ENCODE data around the gene HEBP1. TPM values are rescaled to one million over a fixed set of nuclear protein-coding genes. Genes with fewer than 3 reads are reported as not detected.

The HEBP1 gene
- total RNA-seq, 2 donors from 2014 or later: 30.0 to 40.3 TPM

- DNase-seq (ENCODE audit: low spot score): no peak
- 89% methylated on average over 4 of the region's 4 CpGs for WGBS
- Histone ChIP-seq H3K27ac (no peak overlapping the region), H3K9me3 (no peaks in the 10 kb centered on the region), H3K36me3 (no peaks in the 10 kb centered on the region), H3K27me3 (replicated peaks; ENCODE audit: insufficient read depth) (no peaks in the 10 kb centered on the region), H3K4me3 (no peak overlapping the region), H3K4me1 (replicated peaks) (no peaks in the 10 kb centered on the region)
- intact Hi-C loops (cut with DNase I): no loop called here
- no peak for TF ChIP-seq POLR2AphosphoS5 (IDR thresholded peaks at IDR 0.05)
- TF ChIP-seq POLR2A (IDR thresholded peaks at IDR 0.05): no peak
- TF ChIP-seq, protein P1, sequence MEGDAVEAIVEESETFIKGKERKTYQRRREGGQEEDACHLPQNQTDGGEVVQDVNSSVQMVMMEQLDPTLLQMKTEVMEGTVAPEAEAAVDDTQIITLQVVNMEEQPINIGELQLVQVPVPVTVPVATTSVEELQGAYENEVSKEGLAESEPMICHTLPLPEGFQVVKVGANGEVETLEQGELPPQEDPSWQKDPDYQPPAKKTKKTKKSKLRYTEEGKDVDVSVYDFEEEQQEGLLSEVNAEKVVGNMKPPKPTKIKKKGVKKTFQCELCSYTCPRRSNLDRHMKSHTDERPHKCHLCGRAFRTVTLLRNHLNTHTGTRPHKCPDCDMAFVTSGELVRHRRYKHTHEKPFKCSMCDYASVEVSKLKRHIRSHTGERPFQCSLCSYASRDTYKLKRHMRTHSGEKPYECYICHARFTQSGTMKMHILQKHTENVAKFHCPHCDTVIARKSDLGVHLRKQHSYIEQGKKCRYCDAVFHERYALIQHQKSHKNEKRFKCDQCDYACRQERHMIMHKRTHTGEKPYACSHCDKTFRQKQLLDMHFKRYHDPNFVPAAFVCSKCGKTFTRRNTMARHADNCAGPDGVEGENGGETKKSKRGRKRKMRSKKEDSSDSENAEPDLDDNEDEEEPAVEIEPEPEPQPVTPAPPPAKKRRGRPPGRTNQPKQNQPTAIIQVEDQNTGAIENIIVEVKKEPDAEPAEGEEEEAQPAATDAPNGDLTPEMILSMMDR (IDR thresholded peaks at IDR 0.05): no peak
Observed at GRCh38 chr12:12964255-12964654, 35.8 kb downstream of the HEBP1 start.

DNA sequence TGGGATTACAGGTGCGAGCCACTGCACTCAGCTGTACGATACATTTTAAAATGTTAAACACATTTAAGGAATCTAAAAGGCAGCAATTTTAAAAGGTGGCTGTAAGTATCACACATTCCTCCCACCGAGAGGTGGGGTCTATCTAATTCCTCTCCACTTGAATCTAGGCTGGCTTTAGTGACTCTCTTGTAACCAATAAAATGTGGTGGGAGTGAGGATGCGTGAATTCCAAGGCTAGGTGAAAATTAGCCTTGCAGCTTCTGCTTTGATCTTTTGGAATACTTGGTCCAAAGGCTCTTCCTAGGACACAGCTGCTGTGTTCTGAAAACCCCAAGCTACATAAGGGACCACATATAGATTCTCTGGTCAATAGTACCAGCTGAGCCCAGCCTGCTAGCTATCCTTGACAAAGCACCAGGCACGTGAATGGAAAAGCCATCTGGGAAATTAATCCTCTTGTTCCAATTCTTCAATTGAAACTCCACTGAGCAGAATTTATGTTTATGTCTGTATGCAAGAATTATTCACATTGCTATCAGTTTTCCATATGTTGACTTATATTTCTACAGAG lies 39.3 kb downstream of the HEBP1 start:
- DNase-seq (ENCODE audit: low spot score): no peak
- intact Hi-C loops (cut with DNase I): no loop called here
- Histone ChIP-seq H3K9me3 (no peaks in the 10 kb centered on the region), H3K36me3 (no peaks in the 10 kb centered on the region), H3K27me3 (replicated peaks; ENCODE audit: insufficient read depth) (no peaks in the 10 kb centered on the region), H3K4me3 (no peak overlapping the region), H3K4me1 (replicated peaks) (no peaks in the 10 kb centered on the region), H3K27ac (no peak overlapping the region)
- 88% methylated on average over 5 of the region's 5 CpGs for WGBS
- TF ChIP-seq POLR2A (IDR thresholded peaks at IDR 0.05) (no peak), POLR2AphosphoS5 (IDR thresholded peaks at IDR 0.05) (no peak)
- TF ChIP-seq, protein P1 (IDR thresholded peaks at IDR 0.05): no peak

GRCh38 chr12:12958886-12959285 lies 41.2 kb downstream of the HEBP1 start:
- no peak for DNase-seq (ENCODE audit: low spot score)
- H3K4me3 ChIP-seq: no peak overlapping the region
- intact Hi-C loops (cut with DNase I): no loop called here
- H3K27me3 ChIP-seq (replicated peaks; ENCODE audit: insufficient read depth): no peaks in the 10 kb centered on the region
- H3K36me3 ChIP-seq: no peaks in the 10 kb centered on the region
- H3K27ac ChIP-seq: no peak overlapping the region
- no peaks in the 10 kb centered on the region for H3K9me3 ChIP-seq
- TF ChIP-seq POLR2A (IDR thresholded peaks at IDR 0.05): no peak
- no peak for TF ChIP-seq POLR2AphosphoS5 (IDR thresholded peaks at IDR 0.05)
- TF ChIP-seq, protein P1 (IDR thresholded peaks at IDR 0.05): no peak
- 69% methylated on average over 7 of the region's 7 CpGs for WGBS
- no peaks in the 10 kb centered on the region for H3K4me1 ChIP-seq (replicated peaks)

- Histone ChIP-seq H3K36me3 (no peaks in the 10 kb centered on the region), H3K27me3 (replicated peaks; ENCODE audit: insufficient read depth) (no peaks in the 10 kb centered on the region), H3K27ac (no peak overlapping the region), H3K9me3 (no peaks in the 10 kb centered on the region), H3K4me1 (replicated peaks) (no peaks in the 10 kb centered on the region), H3K4me3 (no peak overlapping the region)
- 79% methylated on average over 6 of the region's 6 CpGs for WGBS
- no peak for DNase-seq (ENCODE audit: low spot score)
- intact Hi-C loops (cut with DNase I): no loop called here
- no peak for TF ChIP-seq POLR2A (IDR thresholded peaks at IDR 0.05)
- TF ChIP-seq, protein P1 (IDR thresholded peaks at IDR 0.05): no peak
- no peak for TF ChIP-seq POLR2AphosphoS5 (IDR thresholded peaks at IDR 0.05)
Observed at GRCh38 chr12:12954878-12955625, 45.0 kb downstream of the HEBP1 start.

DNA sequence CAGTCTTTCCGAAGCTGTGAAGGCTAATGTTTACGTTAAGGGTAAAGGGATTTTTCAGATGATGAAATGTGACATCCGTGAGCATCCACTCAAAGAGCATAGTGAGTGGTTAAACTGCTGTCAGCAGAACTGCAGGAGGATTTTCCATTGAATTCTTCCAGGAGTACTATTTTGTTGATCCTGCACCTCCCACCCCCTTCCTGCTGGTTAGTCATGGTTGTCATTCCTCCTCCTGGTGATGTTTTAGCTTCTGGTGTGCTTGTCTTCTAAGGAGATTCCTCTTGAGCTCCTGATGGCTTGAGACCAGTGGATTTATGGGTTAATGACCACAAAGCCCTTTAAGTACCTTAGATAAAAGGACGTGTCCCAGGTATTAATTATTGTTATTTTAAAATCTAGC lies 45.7 kb downstream of the HEBP1 start:
- 70% methylated on average over 4 of the region's 4 CpGs for WGBS
- no peaks in the 10 kb centered on the region for H3K9me3 ChIP-seq
- intact Hi-C loops (cut with DNase I): no loop called here
- no peaks in the 10 kb centered on the region for H3K4me1 ChIP-seq (replicated peaks)
- no peaks in the 10 kb centered on the region for H3K36me3 ChIP-seq
- no peak overlapping the region for H3K27ac ChIP-seq
- no peak for DNase-seq (ENCODE audit: low spot score)
- TF ChIP-seq, protein P1 (IDR thresholded peaks at IDR 0.05): no peak
- no peak for TF ChIP-seq POLR2A (IDR thresholded peaks at IDR 0.05)
- TF ChIP-seq POLR2AphosphoS5 (IDR thresholded peaks at IDR 0.05): no peak
- no peaks in the 10 kb centered on the region for H3K27me3 ChIP-seq (replicated peaks; ENCODE audit: insufficient read depth)
- H3K4me3 ChIP-seq: no peak overlapping the region

Data from prostate gland (tissue), 2 donors.